Measurements from ENCODE around the gene CHST4. TPM values are rescaled to one million over a fixed set of nuclear protein-coding genes. Genes with fewer than 3 reads are reported as not detected.

CHST4 gene
- polyA plus RNA-seq, 1 donor from 2014 or later: not detected

DNA sequence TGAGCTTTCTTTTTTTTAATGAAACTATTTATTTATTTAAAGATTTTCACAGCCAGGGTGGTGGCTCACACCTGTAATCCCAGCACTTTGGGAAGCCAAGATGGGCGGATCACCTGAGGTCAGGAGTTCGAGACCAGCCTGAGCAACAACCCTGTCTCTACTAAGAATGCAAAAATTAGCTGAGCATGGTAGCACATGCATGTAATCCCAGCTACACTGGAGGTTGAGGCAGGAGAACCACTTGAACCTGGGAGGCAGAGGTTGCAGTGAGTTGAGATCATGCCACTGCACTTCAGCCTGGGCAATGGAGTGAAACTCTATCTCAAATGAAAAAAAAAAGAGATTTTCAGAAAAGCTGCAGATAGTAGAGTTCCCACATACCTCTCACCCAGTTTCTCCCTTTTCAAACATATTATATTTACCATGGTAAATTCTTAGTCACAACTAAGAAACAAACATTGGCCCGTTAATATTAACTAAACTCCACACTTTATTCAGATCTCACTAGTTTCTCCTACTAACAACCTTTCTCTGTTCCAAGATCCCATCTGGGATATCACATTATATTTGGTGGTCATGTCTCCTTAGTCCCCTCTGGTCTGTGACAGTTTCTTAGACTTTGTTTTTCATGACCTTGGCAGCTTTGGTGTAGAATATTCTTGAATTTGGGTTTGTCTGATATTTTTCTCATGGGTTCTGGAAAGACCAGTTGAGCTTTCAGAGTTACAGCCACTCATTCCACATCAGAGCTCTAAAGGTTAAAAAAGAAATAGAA is 58.5 kb downstream of the CHST4 start:
- Histone ChIP-seq H3K9me2 (ENCODE audit: insufficient read depth, low read length) (no peaks in the 10 kb centered on the region), H3K27ac (ENCODE audit: low read length) (no peak overlapping the region), H2AFZ (ENCODE audit: low read depth, low read length) (no peak overlapping the region), H3K4me2 (ENCODE audit: low read length) (no peak overlapping the region), H3K4me3 (ENCODE audit: low read length) (no peak overlapping the region), H3K79me2 (replicated peaks; ENCODE audit: insufficient read depth, low read length) (no peaks in the 10 kb centered on the region), H3F3A (ENCODE audit: insufficient read depth, low read length, poor library complexity, severe bottlenecking) (no peaks in the 10 kb centered on the region), H3K9me3 (ENCODE audit: low read length) (no peaks in the 10 kb centered on the region), H4K20me1 (ENCODE audit: insufficient read depth) (no peaks in the 10 kb centered on the region), H3K27me3 (ENCODE audit: insufficient read depth, low read depth, low read length) (no peaks in the 10 kb centered on the region), H3K36me3 (ENCODE audit: insufficient read depth, low read length) (no peaks in the 10 kb centered on the region), H3K9ac (ENCODE audit: low read length) (no peak overlapping the region)
- TF ChIP-seq, protein P1, sequence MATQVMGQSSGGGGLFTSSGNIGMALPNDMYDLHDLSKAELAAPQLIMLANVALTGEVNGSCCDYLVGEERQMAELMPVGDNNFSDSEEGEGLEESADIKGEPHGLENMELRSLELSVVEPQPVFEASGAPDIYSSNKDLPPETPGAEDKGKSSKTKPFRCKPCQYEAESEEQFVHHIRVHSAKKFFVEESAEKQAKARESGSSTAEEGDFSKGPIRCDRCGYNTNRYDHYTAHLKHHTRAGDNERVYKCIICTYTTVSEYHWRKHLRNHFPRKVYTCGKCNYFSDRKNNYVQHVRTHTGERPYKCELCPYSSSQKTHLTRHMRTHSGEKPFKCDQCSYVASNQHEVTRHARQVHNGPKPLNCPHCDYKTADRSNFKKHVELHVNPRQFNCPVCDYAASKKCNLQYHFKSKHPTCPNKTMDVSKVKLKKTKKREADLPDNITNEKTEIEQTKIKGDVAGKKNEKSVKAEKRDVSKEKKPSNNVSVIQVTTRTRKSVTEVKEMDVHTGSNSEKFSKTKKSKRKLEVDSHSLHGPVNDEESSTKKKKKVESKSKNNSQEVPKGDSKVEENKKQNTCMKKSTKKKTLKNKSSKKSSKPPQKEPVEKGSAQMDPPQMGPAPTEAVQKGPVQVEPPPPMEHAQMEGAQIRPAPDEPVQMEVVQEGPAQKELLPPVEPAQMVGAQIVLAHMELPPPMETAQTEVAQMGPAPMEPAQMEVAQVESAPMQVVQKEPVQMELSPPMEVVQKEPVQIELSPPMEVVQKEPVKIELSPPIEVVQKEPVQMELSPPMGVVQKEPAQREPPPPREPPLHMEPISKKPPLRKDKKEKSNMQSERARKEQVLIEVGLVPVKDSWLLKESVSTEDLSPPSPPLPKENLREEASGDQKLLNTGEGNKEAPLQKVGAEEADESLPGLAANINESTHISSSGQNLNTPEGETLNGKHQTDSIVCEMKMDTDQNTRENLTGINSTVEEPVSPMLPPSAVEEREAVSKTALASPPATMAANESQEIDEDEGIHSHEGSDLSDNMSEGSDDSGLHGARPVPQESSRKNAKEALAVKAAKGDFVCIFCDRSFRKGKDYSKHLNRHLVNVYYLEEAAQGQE (IDR thresholded peaks at IDR 0.05; ENCODE audit: borderline replicate concordance): no peak
- no peak for TF ChIP-seq EP300 (conservative IDR thresholded peaks at IDR 0.05; ENCODE audit: poor library complexity, severe bottlenecking)
- no peak for TF ChIP-seq CTCF (IDR thresholded peaks at IDR 0.05; ENCODE audit: poor library complexity, severe bottlenecking)
- no peak for TF ChIP-seq POLR2AphosphoS5 (IDR thresholded peaks at IDR 0.05)
- TF ChIP-seq RAD21 (conservative IDR thresholded peaks at IDR 0.05): no peak
- TF ChIP-seq SMC3 (conservative IDR thresholded peaks at IDR 0.05; ENCODE audit: poor library complexity): no peak
- TF ChIP-seq TAF1 (IDR thresholded peaks at IDR 0.05; ENCODE audit: low read depth): no peak
- TF ChIP-seq MXI1 (conservative IDR thresholded peaks at IDR 0.05; ENCODE audit: poor library complexity, severe bottlenecking): no peak
- no peak for TF ChIP-seq EZH2 (IDR thresholded peaks at IDR 0.05; ENCODE audit: borderline replicate concordance, insufficient read depth, low read length, poor library complexity, severe bottlenecking)

- H3K9me2 ChIP-seq (ENCODE audit: insufficient read depth, low read length): no peaks in the 10 kb centered on the region
Measured at GRCh38 chr16:71585318-71585703, 59.1 kb downstream of the CHST4 start.

More at GRCh38 chr16:71585318-71585703, 59.1 kb downstream of the CHST4 start:
- Histone ChIP-seq H3K79me2 (replicated peaks; ENCODE audit: insufficient read depth, low read length) (no peaks in the 10 kb centered on the region), H4K20me1 (ENCODE audit: insufficient read depth) (no peaks in the 10 kb centered on the region), H3K4me2 (ENCODE audit: low read length) (no peak overlapping the region), H3F3A (ENCODE audit: insufficient read depth, low read length, poor library complexity, severe bottlenecking) (no peaks in the 10 kb centered on the region), H3K4me3 (ENCODE audit: low read length) (no peak overlapping the region), H3K36me3 (ENCODE audit: insufficient read depth, low read length) (no peaks in the 10 kb centered on the region), H3K9me3 (ENCODE audit: low read length) (no peaks in the 10 kb centered on the region), H2AFZ (ENCODE audit: low read depth, low read length) (no peak overlapping the region), H3K9ac (ENCODE audit: low read length) (no peak overlapping the region), H3K27ac (ENCODE audit: low read length) (no peak overlapping the region), H3K27me3 (ENCODE audit: insufficient read depth, low read depth, low read length) (no peaks in the 10 kb centered on the region)
- TF ChIP-seq POLR2AphosphoS5 (IDR thresholded peaks at IDR 0.05) (no peak), TAF1 (IDR thresholded peaks at IDR 0.05; ENCODE audit: low read depth) (no peak), EZH2 (IDR thresholded peaks at IDR 0.05; ENCODE audit: borderline replicate concordance, insufficient read depth, low read length, poor library complexity, severe bottlenecking) (no peak), SMC3 (conservative IDR thresholded peaks at IDR 0.05; ENCODE audit: poor library complexity) (no peak), CTCF (IDR thresholded peaks at IDR 0.05; ENCODE audit: poor library complexity, severe bottlenecking) (no peak)
- TF ChIP-seq, protein P1 (IDR thresholded peaks at IDR 0.05; ENCODE audit: borderline replicate concordance): no peak

All from neural cell (in vitro differentiated cells).